GM12874 (cell line): Measurements from ENCODE around the gene FAT2.

Experiments
- CTCF ChIP-seq: IDR thresholded peaks from 2 replicates; pipeline ENCODE4 v1.5.1; 2011; ENCODE audit warnings: low read depth, mild to moderate bottlenecking, control low read depth, low read length, moderate library complexity; ENCODE audit not compliant: insufficient read depth

The FAT2 gene

GRCh38 chr5:151631941-151632340 lies 40.8 kb upstream of the FAT2 start:
- TF ChIP-seq CTCF: no peak

GRCh38 chr5:151630088-151630487 lies 39.0 kb upstream of the FAT2 start:
- TF ChIP-seq CTCF: no peak

- TF ChIP-seq CTCF: no peak
Measured at GRCh38 chr5:151628112-151628823, 37.1 kb upstream of the FAT2 start.

- TF ChIP-seq CTCF: no peak
Measured at GRCh38 chr5:151627650-151628049, 36.5 kb upstream of the FAT2 start.

- no peak for TF ChIP-seq CTCF
Measured at GRCh38 chr5:151625285-151625684, 34.2 kb upstream of the FAT2 start.

GRCh38 chr5:151624476-151624875 lies 33.3 kb upstream of the FAT2 start:
- TF ChIP-seq CTCF: no peak

GRCh38 chr5:151622367-151623088 lies 31.4 kb upstream of the FAT2 start:
- TF ChIP-seq CTCF: no peak
